ENCODE data around the gene LSAMP. TPM values are rescaled to one million over a fixed set of nuclear protein-coding genes. Genes with fewer than 3 reads are reported as not detected.

Gene LSAMP
- total RNA-seq, 6 experiments from 2014 or later = under 0.01 to 0.22 (median 0.12) TPM; not detected in 1

DNA sequence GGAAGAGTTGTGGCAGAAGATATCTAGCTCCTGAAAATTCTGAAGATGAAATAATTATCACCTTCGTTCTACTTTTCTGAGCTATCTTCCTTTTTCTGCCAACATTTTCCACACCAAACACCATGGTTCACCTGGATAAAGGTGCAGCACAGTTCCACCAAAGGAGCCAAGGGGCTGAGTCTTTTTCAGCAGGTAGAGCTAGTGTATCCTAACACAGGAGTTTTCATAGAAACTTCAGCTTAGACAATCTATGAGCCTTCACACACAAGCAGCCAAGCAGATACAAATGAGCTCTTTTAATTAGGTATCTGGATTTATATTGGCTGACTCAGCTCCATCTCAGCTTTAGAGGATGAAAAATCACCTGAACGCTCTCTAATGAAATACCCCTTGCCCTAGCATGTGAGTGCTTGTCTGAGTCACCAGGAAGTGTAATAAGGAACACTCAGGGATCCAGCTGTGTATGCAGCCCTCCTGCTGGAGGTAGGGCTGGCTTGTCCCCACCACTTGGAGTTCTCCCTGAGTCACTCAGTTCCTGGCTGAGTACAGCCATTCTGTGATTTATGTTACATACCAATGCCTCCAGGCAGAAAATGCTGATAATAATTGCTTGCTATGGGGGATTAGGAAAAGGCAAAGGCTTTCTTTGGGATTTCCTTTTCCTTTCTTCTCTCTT, 385.7 kb downstream of the LSAMP start:
- H3K4me1 ChIP-seq = no peaks in the 10 kb centered on the region
- intact Hi-C loops (cut with DNase I) = no loop called here
- no peaks in the 10 kb centered on the region for H3K27me3 ChIP-seq
- no peak for TF ChIP-seq POLR2A (IDR thresholded peaks at IDR 0.05)
- TF ChIP-seq, protein P1, sequence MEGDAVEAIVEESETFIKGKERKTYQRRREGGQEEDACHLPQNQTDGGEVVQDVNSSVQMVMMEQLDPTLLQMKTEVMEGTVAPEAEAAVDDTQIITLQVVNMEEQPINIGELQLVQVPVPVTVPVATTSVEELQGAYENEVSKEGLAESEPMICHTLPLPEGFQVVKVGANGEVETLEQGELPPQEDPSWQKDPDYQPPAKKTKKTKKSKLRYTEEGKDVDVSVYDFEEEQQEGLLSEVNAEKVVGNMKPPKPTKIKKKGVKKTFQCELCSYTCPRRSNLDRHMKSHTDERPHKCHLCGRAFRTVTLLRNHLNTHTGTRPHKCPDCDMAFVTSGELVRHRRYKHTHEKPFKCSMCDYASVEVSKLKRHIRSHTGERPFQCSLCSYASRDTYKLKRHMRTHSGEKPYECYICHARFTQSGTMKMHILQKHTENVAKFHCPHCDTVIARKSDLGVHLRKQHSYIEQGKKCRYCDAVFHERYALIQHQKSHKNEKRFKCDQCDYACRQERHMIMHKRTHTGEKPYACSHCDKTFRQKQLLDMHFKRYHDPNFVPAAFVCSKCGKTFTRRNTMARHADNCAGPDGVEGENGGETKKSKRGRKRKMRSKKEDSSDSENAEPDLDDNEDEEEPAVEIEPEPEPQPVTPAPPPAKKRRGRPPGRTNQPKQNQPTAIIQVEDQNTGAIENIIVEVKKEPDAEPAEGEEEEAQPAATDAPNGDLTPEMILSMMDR (IDR thresholded peaks at IDR 0.05) = no peak
- ATAC-seq (no peak), DNase-seq (no peak)
- WGBS (ENCODE audit: insufficient coverage, low coverage, low lambda C conversion rate, missing lambda C conversion rate) = 25% methylated on average over 1 of the region's 2 CpGs
- H3K9me3 ChIP-seq = no peaks in the 10 kb centered on the region
- H3K36me3 ChIP-seq = no peaks in the 10 kb centered on the region
- H3K4me3 ChIP-seq = no peak overlapping the region
- no peak overlapping the region for H3K27ac ChIP-seq

DNA sequence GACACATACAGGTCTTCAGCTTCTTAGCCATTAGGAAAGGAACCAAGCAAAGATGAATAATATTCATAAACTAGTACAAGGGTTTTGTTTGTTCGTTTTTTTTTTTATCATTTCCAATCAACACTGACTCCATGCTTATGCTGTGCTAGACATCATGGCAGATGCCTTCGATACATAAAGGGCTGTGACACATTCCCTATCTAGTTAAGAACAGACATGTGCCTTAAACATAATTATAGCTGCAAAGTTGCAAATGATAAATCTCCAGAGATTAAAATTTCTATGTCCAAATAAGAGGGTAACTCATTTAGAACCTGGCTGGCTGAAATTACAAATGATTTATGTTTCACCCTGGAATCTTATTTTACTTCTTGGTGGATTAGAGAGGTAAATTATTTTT, 386.4 kb downstream of the LSAMP start:
- Histone ChIP-seq H3K36me3 (no peaks in the 10 kb centered on the region), H3K4me1 (no peaks in the 10 kb centered on the region), H3K27me3 (no peaks in the 10 kb centered on the region), H3K27ac (no peak overlapping the region), H3K9me3 (no peaks in the 10 kb centered on the region), H3K4me3 (no peak overlapping the region)
- DNase-seq (no peak), ATAC-seq (no peak)
- TF ChIP-seq, protein P1 (IDR thresholded peaks at IDR 0.05) = no peak
- no peak for TF ChIP-seq POLR2A (IDR thresholded peaks at IDR 0.05)
- WGBS (ENCODE audit: insufficient coverage, low coverage, low lambda C conversion rate, missing lambda C conversion rate) = 58% methylated on average over 2 of the region's 2 CpGs
- intact Hi-C loops (cut with DNase I) = no loop called here

DNA sequence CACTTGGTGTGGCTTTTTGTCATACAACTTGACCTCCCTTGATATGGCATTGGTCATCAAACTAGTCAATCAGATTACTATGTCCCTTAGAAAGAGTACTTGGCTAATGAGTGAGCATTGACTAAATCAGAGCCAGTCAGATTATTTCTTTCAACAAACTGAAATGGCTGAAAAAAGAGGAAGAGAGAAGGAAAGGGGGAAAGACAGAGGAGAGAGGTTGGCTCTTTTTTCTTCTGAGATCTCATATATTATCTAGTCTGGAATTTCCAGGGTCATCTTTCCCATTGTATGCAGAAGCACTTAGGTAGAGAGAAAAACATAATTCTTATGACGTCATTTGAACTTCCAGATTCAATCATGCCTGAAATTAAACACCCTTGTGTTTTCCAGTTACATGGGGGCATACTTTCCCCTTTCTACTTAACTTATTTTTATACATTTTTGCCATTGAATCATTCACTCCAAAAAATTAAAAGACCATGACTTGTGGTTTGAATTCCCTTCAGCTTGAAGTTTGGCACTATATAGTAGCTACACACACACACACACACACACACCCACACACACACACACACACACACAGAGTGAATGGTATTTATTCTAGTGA, 387.8 kb downstream of the LSAMP start:
- TF ChIP-seq, protein P1 (IDR thresholded peaks at IDR 0.05) = no peak
- no peak for TF ChIP-seq POLR2A (IDR thresholded peaks at IDR 0.05)
- 33% methylated on average over 1 of the region's 1 CpG for WGBS (ENCODE audit: insufficient coverage, low coverage, low lambda C conversion rate, missing lambda C conversion rate)

DNA sequence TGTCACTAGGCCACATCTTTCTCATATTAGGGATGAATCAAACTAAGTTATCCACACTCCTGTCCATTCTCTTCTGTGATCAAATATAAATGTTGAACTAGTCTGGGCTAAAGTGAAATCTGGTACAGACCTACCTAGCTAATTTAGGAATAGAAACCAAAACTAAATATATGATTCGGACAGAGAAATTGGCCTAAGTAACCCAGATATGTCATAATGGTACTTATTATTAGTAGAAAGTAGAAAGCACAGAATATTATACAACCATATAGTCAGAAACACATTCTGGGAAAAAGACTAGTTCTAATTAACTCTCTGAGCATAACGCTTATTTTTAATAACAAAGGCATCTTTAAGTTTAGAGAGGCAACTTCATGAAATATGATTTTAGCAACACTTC, 389.0 kb downstream of the LSAMP start:
- 49% methylated on average over 2 of the region's 2 CpGs for WGBS (ENCODE audit: insufficient coverage, low coverage, low lambda C conversion rate, missing lambda C conversion rate)
- H3K9me3 ChIP-seq = no peaks in the 10 kb centered on the region
- H3K4me1 ChIP-seq = no peaks in the 10 kb centered on the region
- no peaks in the 10 kb centered on the region for H3K27me3 ChIP-seq
- ATAC-seq (no peak), DNase-seq (no peak)
- no peak overlapping the region for H3K4me3 ChIP-seq
- no peaks in the 10 kb centered on the region for H3K36me3 ChIP-seq
- no peak overlapping the region for H3K27ac ChIP-seq
- intact Hi-C loops (cut with DNase I) = no loop called here
- TF ChIP-seq POLR2A (IDR thresholded peaks at IDR 0.05) = no peak
- TF ChIP-seq, protein P1 (IDR thresholded peaks at IDR 0.05) = no peak

More for the DNA sequence above, 387.8 kb downstream of the LSAMP start:
- no peak overlapping the region for H3K27ac ChIP-seq
- no peaks in the 10 kb centered on the region for H3K9me3 ChIP-seq
- H3K4me1 ChIP-seq = no peaks in the 10 kb centered on the region
- H3K36me3 ChIP-seq = no peaks in the 10 kb centered on the region
- no peaks in the 10 kb centered on the region for H3K27me3 ChIP-seq
- ATAC-seq (no peak), DNase-seq (no peak)
- no peak overlapping the region for H3K4me3 ChIP-seq
- intact Hi-C loops (cut with DNase I) = no loop called here
